GM18502 (cell line): Measurements from ENCODE around the gene NOL3.
"Not testable (repeated sequence)": the region's sequence is repeated elsewhere in the genome, so short reads cannot be mapped to it uniquely, and the experiment has no call there.

ENCODE experiments used
- ATAC-seq: cut with Tn5 transposase; IDR thresholded peaks from one replicate; pipeline ENCODE4 v1.9.1; 2021; ENCODE audit warnings: mild to moderate bottlenecking; ENCODE audit not compliant: unreplicated experiment, poor library complexity

The NOL3 gene

DNA sequence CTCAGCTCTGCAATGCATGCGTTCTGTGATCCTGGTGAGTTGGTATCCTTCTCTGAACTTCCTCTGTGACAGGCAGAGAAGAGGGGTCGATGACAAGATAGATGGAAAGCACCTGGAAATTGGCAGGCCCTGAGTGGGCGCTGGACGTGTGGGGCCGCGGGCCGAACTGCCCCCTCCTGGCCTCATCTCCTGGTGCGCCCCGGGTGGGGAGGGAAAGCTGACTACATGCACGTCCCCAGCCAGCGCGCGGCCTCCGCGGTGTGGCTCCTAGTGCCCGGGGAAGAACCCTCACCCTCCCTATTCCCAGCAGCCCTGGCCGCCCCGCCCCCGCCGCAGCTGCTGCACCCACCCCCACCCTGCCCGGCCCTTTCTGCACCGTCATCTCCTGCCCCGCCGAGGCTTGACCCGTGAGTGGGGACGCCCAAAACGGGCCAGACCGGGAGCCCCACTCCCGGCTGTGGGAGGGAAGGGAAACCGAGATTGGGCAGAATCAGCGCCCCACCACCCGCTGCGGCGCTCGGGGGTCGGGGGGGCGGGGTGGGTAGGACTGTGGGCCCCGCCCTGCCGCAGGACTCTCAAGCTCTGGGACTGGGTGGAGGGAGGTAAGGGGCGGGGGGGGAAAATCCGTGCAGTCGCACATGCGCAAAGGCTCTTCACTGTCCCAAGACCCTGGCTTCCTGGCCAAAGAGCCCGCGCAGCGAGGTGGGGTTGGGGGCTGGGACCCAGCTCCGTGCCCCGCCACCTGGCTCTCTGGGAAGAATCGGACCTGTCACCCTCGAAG is at the start of gene NOL3:
NOL3 (plus strand) TSS at position 371 of the 781 bp plus-strand sequence.
- ATAC-seq: peak; percentile 51

DNA sequence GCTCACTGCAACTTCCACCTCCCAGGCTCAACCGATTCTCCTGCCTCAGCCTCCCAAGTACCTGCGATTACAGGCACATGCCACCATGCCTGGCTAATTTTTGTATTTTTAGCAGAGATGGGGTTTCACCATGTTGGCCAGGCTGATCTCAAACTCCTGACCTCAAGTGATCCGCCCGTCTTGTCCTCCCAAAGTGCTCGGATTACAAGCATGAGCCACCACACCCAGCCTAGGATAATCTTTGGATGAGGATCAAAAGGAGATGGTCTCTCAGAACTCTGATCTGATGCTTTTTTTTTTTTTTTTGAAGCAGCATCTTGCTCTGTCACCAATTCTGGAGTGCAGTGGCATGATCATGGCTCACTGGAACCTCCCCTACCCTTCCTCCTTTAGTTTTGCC is 47.5 kb upstream of the NOL3 start:
- not testable (repeated sequence) for ATAC-seq

DNA sequence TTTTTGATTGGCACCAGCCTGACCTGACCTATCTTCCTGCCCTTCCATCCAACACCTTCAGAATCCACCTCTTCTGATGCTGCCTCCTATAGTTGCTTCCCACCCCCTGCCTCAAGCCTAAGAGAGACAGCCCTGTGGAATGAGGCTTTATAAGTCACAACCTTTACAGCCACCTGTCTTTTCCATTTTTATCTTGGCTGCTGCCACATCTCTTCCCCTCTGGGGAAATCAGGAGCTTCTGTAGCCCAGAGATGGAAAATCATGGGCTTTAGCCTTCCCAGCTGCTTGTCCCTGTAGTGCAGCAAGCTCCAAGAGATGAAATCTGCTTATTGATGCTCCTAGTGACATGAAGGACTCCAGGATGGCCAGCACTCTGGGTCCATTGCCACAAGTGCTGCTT is 41.9 kb upstream of the NOL3 start:
- no peak for ATAC-seq

DNA sequence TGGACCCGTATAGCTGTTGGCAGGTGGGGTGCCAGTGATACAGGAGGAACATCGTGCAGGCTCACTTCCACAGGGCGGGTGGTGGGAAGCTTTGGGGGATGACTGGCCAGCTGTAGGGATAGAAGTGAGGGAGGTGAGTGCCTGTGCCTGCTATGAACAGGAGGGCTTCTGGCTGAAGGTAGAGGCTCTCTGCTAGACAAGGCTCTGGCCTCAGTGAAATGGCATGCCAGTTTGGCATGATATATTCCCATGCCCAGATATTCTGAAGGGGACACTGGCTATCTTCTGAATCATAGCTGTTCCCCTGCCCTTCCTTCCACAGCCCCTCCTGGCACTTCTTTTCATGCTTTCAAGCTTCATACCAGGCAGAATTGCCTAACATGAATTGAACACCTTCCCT is 41.5 kb upstream of the NOL3 start:
- no peak for ATAC-seq

DNA sequence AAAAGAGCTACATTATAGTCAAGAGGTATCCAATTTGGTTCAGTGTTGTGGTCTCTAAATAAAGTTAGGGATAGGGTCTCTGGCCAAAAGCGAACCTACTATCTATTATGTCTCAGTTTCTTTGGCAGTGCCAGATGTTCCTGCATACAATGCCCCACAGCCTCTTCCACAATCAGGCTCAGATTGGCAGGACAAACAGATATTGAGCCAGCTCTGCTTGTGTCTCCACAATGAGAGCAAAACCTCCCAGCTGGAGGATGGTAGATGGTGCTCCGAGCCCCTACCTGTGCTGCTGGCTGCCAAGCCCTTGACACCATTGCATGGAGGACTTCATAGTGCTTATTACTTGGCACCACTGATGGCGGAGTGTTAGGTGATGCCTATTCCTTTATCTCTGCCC is 40.9 kb upstream of the NOL3 start:
- ATAC-seq: no peak

DNA sequence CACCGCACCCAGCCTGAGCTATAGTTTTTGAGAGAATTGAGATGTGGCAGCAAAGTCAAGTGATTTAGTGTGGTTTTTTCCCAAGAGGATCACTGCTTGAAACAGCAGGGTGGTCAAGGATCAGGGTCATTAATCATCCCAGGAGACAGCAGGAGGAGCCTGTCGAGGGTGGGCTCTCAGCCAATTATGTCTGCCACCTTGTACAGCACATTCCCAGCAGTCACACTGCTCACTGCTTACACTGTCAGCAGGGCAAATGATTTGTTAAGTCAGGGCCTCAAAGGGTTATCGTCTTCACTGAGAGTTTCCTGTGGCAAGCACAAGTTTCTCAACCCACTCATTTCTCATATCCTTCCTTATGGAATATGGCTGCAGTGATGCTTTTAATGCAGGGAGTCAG is 32.7 kb upstream of the NOL3 start:
- no peak for ATAC-seq

DNA sequence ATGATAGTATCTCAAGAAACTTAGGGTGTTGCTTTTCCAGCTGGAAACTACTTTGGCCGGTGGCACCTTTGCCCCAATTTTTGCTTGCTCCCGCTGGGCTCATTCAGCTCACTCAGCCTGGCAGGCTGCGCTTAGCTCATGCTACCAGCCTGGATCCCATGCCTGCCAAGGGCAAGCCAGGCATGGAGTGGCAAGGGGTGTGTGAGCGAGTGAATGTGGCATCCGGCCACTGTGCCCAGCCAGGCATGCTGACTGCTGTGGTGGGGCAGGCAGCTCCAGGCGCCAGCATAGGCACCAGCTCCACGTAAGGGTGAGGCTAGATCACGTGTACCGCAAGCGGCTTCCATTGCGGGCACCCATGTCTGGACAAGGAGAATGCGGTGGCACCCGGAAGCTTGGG is 28.9 kb upstream of the NOL3 start:
- no peak for ATAC-seq

DNA sequence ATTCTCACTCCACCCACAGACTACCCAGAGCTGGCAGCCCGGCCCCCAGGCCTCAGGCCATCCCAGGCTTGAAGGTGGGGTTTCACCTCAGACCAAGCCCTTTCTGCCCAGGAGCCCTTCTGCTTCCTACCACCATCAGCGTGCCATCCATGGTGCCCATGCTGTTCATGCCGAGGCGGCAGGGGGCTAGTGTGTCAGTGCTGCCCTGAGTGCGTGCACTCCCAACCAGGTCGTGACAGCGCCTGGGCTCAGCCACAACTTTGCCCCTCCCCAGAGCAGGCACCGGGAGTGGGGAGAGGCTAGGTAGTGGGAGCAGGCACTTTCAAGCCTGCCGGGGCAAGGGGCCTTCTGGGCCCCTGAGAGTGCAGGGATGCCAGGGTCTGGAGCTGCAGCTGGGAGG is 28.0 kb upstream of the NOL3 start:
- ATAC-seq: no peak

DNA sequence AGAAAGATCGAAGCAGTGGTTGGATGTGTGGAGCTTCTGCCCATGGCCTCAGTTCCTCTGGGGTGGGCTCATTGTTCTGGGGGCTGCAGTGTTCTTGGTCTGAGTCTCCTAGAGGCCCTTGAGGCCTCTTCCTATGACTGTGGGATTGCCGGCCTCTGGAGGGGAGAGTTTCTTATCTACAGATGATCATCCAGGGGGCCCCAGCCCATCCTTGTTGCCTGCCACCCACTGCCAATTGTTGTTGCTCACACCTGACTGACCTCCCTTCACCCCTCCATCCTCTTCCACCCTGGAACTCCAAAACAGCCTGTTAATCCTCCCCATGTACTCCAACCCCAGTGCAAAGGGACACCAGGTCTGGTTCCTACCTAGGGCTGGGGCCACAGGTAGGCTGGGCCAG is 25.4 kb upstream of the NOL3 start:
- no peak for ATAC-seq

DNA sequence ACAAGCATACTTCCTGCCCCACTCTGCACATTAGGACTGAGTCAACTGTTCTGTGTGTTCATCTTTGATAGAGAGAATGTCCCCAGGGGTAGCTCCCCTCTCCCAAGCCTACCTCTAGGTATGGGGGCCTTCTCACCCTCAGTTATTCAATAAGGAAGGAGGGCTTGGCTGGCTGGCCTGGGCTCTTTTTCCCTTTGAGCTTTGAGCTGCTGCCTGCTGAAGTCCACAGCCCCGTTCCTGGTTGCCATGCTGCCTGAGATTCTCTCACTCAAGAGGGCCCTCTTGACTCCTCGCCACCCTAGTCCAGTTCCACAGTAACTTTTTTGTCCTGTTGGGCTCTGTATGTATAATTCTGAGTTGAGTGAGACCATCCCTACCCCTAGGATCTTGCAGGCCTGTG is 24.6 kb upstream of the NOL3 start:
- ATAC-seq: no peak

DNA sequence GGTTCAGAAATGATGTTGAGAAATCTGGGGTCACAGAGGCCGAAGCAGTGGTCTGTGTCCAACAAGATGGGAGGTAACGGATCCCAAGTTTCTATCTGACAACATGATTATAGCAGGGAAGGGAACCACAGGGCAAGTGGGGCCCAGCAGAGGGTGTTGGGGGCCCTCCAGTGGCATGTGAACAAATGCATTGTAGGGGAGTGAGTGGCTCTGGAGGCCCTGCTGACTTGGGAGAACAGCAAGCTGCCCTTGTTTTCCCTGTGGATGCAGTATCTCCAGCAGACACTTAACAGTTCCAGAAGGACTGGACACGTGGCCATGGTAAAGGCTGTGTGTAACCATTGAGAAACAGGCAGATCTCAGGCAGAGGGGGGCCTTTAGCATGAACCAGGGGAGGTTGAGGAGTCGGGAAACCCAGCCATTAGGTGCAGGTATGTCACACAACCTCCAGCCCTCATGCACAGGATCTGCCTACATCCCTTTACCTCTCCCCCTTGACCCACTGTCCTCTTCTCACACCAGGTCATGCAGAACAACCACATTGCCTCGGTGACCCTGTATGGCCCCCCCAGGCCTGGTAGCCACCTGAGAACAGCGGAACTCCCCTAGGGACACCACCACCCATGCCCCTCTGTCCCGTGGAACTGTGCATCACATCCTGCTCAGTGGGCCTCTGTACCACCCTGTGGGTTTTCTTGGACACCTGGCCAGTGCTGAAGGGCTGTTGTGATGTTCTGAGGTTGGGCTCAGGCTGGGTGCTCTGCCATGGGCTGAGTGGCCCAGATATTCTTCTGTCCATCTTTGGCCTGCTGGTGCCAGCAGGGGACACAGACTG is 23.6 kb upstream of the NOL3 start:
- no peak for ATAC-seq

DNA sequence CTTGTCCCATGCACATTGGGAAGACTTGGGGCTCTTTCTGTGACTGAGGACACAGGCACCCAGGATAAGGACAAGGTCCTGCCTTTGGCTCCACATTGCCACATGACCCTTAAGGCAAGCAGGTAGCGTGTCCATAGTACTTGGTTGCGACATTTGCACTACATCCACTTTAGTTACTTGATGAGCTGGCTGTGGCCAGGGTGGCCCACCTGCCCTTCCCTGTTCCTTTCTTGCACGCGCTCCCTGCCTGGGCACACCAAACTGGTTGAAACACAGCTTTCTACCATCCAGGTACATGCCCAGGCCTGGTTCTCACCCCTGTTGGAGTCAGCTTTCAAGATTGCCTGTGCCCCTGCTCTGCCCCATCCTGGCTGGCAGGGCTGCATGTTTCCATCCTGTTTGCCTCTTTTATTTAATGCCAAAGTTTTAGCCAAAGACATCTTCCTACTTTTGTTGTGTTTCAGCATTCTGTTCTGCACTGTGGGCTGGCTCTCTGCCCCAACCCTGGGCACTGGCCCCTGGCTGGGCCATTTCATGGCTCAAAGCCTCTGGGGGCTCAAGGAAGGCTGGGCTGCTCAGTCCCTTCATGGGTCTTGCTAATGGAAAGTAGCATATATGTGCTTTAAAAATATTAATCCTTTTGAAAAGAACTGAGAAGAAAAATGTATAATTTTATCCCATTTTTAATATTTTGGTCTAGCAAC is 22.7 kb upstream of the NOL3 start:
- ATAC-seq: no peak

DNA sequence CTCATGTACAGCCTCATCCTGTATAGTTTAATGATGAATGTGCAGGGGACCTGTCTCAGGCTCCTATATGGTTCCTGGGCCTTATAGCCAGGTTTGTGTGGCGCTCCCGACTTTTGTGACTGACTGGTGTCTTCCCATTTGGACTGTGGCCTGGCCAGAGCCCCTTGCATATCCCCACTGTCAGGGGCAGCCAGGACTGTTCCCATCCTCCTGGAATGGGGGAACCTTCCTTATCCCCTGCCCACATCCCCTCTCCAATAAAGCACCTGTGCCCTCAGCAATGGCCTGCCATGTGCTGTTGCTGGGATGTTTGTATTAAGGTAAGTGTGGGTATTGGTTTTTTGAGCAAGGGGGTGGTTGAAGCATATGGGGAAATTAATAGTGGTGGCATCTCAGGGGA is 22.1 kb upstream of the NOL3 start:
- no peak for ATAC-seq

DNA sequence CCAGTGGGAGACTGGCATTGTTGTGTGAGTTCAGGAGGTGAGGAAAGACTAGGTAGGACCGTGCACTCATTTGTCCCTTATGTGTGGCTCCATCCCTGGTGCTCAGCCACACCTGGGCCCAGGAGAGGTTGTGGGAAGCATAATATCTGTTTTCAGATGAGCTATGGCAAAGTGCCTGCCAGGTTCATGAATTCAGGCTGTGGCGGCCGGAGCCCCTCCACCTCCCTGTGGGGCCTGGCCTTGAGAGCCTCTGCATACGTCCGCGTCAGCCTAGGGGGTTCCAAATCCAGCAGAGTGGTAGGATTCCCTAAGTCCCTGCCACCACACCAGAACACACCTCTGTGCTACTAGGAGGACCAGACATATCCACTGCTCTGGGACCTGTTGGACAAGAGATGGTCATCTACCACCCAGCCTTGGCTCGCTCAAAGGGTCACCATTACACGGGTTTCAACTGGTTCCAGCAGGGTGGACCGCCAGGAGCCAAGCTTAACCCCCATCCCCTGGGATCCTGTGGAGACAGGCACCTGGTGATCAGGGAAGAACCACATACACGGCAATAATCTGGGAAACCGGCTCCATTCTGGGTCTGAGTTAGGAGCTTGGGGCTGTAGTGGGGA is 21.6 kb upstream of the NOL3 start:
- no peak for ATAC-seq

DNA sequence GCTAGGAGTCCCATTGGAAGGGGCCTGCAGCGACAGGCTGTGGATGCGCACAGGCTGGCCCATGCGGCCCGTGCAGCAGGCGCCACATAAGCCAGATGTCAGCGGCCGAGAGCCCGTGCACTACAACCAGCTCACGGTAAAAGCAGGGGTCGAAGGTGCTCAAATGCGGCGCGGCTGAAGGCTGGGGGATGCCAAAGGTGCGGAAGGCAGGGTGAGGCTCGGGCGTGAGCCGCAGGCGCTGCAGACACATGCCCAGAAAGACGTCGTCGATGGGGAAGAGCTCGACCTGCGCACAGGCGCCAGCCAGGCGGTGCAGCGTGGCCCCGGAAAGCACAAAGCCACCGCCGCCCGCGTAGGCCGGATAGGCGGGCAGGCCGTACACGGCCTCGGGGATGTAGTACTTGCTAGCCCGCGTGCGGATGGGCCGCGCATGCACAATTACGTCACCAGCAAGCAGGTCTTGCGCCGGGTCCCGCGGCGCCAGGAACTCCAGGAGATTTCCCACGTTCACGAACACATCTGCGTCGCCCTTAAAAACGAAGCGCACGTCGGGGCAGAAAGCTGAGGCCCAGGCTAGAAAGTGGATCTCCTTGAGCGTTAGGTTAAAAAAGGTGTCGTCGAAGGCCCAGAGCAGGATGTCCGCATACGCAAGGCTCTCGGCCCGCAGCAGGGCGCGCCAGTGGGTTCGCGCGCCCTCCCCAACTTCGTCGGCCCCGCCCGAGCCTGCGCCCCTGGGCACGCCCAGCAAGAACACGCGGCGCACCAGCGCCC is 20.9 kb upstream of the NOL3 start:
- ATAC-seq: no peak

DNA sequence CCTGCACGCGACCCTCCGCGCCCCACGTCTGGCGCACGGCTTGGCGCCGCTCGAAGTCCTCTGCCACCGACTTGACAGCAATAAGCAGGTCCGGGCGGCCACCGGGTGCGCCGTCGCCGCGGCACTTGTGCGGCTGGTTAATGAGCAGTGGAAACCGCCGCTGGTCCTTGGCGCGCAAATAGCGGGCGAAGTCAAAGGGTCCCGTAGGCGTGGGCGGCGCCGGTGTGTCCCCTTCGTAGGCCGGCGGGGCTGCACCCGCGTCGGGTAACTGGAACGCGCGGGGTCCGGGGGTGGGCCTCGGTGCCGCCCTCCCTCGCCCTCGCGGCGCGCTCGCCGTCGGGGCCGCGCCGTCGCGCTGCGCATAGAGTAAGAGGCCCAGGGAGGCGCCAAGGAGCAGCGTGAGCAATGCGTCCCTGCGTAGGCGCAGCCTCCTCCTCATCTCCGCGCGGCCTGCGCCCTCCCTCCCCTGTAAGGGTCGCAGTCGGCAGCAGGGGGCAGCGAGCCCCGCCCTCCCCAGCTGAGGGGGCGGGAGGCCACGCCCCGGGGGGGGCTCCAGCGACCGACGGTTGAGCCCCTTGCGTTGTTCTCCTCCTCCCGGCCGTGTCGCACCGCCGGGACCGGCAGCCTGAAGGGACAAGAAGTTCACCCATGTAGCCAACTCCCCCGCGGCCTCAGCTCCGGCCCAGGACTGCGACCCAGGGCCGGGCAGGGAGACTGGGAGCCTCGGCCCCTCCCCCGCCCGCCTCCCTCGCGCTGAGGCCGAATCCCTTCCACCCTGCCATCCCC is 20.1 kb upstream of the NOL3 start:
- ATAC-seq: peak; percentile 56

DNA sequence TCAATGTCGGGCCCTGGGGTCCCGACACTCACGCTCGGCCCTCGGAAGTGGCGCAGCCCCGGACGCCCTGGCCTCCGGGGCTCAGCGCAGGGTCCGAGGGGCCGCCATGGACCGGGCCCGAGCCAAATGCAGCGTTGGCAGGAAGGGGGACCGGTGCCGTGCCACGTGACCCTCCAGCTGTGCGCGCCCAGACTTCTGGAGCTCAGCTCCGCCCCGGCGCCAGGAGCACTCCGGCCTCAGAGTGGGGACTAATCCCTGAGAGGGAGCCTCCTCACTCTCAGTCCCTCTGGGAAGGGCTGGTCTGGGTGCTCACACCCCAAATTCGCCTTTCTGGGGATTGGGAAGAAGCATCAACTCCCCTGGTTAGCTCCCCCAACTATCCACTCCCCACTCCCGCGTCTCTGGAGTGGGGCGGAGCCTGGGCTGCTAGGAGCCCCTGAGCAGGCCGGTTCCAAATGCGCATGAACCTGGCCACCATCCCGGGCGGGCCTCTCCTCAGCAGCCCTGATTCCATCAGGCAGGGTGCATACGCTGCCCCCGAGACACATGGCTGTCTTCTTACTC is 19.4 kb upstream of the NOL3 start, which contains the start of gene B3GNT9:
B3GNT9 (minus strand) TSS at position 166 of the 564 bp plus-strand sequence. CDS start 513 bp downstream, outside the sequence.
- ATAC-seq: peak; percentile 66

DNA sequence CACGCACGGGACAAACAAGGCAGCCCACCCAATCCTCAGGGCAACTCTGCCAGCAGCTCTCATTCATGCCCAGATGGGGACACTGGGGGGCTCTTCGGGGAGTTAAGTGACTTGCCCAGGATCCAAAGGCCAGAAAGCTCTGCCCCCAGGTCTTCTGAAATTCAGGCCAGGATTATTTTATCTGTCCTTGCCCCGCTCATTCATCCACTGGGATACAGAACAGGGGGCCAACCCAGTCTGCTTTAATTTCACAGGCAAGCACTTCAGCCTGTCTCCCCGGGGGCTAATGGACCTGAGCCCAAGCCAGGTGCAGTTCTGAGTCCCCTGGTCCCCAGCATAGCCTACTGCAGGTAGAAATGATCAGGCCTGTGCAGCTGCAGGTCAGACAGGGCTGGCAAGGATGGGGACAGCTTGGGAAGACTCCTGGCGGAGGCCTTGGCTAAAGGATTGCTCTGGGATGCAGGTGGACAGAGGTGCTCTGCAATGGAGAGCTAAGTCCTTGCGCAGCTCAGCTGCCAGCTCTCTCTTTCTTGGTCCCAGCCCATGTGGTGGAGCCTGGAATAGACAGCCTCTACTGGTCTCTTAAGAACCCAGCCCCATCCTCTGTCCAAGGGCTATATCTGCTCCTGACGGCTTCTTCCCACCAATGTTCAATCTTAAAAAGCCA is 18.8 kb upstream of the NOL3 start:
- no peak for ATAC-seq
